GM23338 (cell line): ENCODE data around the gene CHST2. TPM values are rescaled to one million over a fixed set of nuclear protein-coding genes. Genes with fewer than 3 reads are reported as not detected.

Source experiments
- ATAC-seq: fragments of 200-7000 bp; cut with Tn5 transposase; 3 replicates; pipeline ENCODE4 v1.9.1; 2020
- DNase-seq: peaks from one replicate; pipeline ENCODE4 v3.0.0-alpha.2; 2015; ENCODE audit warnings: low spot score
- H2AFZ ChIP-seq: fragments of 200-600 bp; sonication (generic); 2 replicates; pipeline ENCODE4 v1.8.0; 2016; ENCODE audit warnings: antibody characterized with exemption, mild to moderate bottlenecking, moderate library complexity
- H3F3A ChIP-seq: fragments of 200-600 bp; sonication (generic); replicated peaks from 2 replicates; pipeline ENCODE4 v1.8.0; 2017; ENCODE audit warnings: antibody characterized with exemption, mixed run types, low read depth
- H3K27ac ChIP-seq: fragments of 200-600 bp; sonication (generic); 2 replicates; pipeline ENCODE4 v1.6.1; 2016; ENCODE audit warnings: low read depth
- H3K27me3 ChIP-seq: fragments of 200-600 bp; sonication (generic); 2 replicates; pipeline ENCODE4 v1.8.0; 2016; ENCODE audit warnings: mild to moderate bottlenecking, mixed run types, moderate library complexity; ENCODE audit not compliant: insufficient read depth
- H3K36me3 ChIP-seq: fragments of 200-600 bp; sonication (generic); 2 replicates; pipeline ENCODE4 v1.8.0; 2016; ENCODE audit warnings: mild to moderate bottlenecking; ENCODE audit not compliant: insufficient read depth
- H3K4me1 ChIP-seq: fragments of 200-600 bp; sonication (generic); 2 replicates; pipeline ENCODE4 v1.8.0; 2016; ENCODE audit warnings: mild to moderate bottlenecking, moderate library complexity; ENCODE audit not compliant: insufficient read depth
- H3K4me2 ChIP-seq: fragments of 200-600 bp; sonication (generic); 2 replicates; pipeline ENCODE4 v1.7.1; 2017; ENCODE audit warnings: mixed run types
- H3K4me3 ChIP-seq: fragments of 200-600 bp; sonication (generic); 2 replicates; pipeline ENCODE4 v1.6.1; 2016; ENCODE audit warnings: mixed run types
- H3K79me2 ChIP-seq: fragments of 200-600 bp; sonication (generic); replicated peaks from 2 replicates; pipeline ENCODE4 v1.8.0; 2017; ENCODE audit warnings: mild to moderate bottlenecking; ENCODE audit not compliant: insufficient read depth
- H3K9me2 ChIP-seq: fragments of 200-600 bp; sonication (generic); 2 replicates; pipeline ENCODE4 v1.8.0; 2017; ENCODE audit not compliant: insufficient read depth
- H4K20me1 ChIP-seq: fragments of 200-600 bp; sonication (generic); replicated peaks from 2 replicates; pipeline ENCODE4 v1.8.0; 2017; ENCODE audit warnings: mild to moderate bottlenecking; ENCODE audit not compliant: insufficient read depth
- H3K27ac Mint-ChIP-seq: 2 replicates; pipeline ENCODE4 v1.8.0; 2020; ENCODE audit warnings: inconsistent platforms, mild to moderate bottlenecking, moderate library complexity, mixed read lengths
- H3K27me3 Mint-ChIP-seq: 3 replicates; pipeline ENCODE4 v1.8.0; 2022; ENCODE audit warnings: low read depth, mild to moderate bottlenecking, moderate library complexity, mixed read lengths, inconsistent platforms; ENCODE audit not compliant: insufficient read depth, poor library complexity
- H3K36me3 Mint-ChIP-seq: 3 replicates; pipeline ENCODE4 v1.8.0; 2021; ENCODE audit warnings: low read depth, mild to moderate bottlenecking, inconsistent platforms, moderate library complexity, mixed read lengths
- H3K4me1 Mint-ChIP-seq: 3 replicates; pipeline ENCODE4 v1.8.0; 2020; ENCODE audit warnings: mild to moderate bottlenecking, inconsistent platforms, mixed read lengths
- H3K4me3 Mint-ChIP-seq: 3 replicates; pipeline ENCODE4 v1.8.0; 2021; ENCODE audit warnings: moderate library complexity, mild to moderate bottlenecking, inconsistent platforms, mixed read lengths
- H3K9me3 Mint-ChIP-seq: 3 replicates; pipeline ENCODE4 v1.8.0; 2020; ENCODE audit warnings: moderate library complexity, mild to moderate bottlenecking, inconsistent platforms, mixed read lengths
- JUNB ChIP-seq: IDR thresholded peaks from one replicate; pipeline ENCODE4 v1.6.1; 2016; ENCODE audit warnings: antibody characterized with exemption; ENCODE audit not compliant: unreplicated experiment
- ZNF331 ChIP-seq: fragments of 250-450 bp; sonication (Bioruptor Pico); IDR thresholded peaks from 2 replicates; pipeline ENCODE4 v1.5.0; 2020; ENCODE audit warnings: low read depth, mild to moderate bottlenecking, moderate library complexity
- ZNF462 ChIP-seq: fragments of 250-450 bp; sonication (Bioruptor Pico); IDR thresholded peaks from 2 replicates; pipeline ENCODE4 v1.5.0; 2020; ENCODE audit warnings: mild to moderate bottlenecking, moderate library complexity
- polyA plus RNA-seq: library from polyadenylated mRNA; unstranded; fragments of >200 nt; fragmentation: Nextera tagmentation; extraction: Ambion mirVana; gene quantifications from 2 replicates; pipeline ENCODE4 v1.2.1, GENCODE V29; 2016
- total RNA-seq: library from RNA; depleted of rRNA; stranded (reverse); fragments of >200 nt; shearing (Covaris generic); gene quantifications from 2 replicates; pipeline ENCODE4 v1.2.3, GENCODE V29; 2014

Gene CHST2
- total and polyA plus RNA-seq, 2 experiments from 2014 or later = 4.1 to 28.3 TPM

- no peak for TF ChIP-seq ZNF462 (CRISPR knock-in tag)
Measured at GRCh38 chr3:143090976-143091837, 28.4 kb upstream of the CHST2 start (continued).

- H3K9me2 ChIP-seq = no peaks in the 10 kb centered on the region
- Mint-ChIP-seq H3K27ac (no peak overlapping the region), H3K27me3 (peaks cover 7% of the 10 kb centered on the region), H3K4me1 (peaks cover 2% of the 10 kb centered on the region; the same call in 1 of the 3 replicates), H3K36me3 (peaks cover 16% of the 10 kb centered on the region; the same call in 2 of the 3 replicates), H3K9me3 (peaks cover 42% of the 10 kb centered on the region), H3K4me3 (no peak overlapping the region)
- no peak overlapping the region for H3K4me2 ChIP-seq
- H3K27ac ChIP-seq = no peak overlapping the region
- ATAC-seq (no peak), DNase-seq (no peak)
- H3K79me2 ChIP-seq = no peaks in the 10 kb centered on the region
- H3F3A ChIP-seq = no peaks in the 10 kb centered on the region
- H3K4me3 ChIP-seq = no peak overlapping the region
- no peak overlapping the region for H2AFZ ChIP-seq
- no peaks in the 10 kb centered on the region for H4K20me1 ChIP-seq
- H3K4me1 ChIP-seq = no peaks in the 10 kb centered on the region
- H3K36me3 ChIP-seq = no peaks in the 10 kb centered on the region
- no peaks in the 10 kb centered on the region for H3K27me3 ChIP-seq
- TF ChIP-seq ZNF331 (CRISPR knock-in tag) (no peak), JUNB (no peak)
Measured at GRCh38 chr3:143092191-143092590, 27.4 kb upstream of the CHST2 start.
